HG02798 (cell line): ENCODE data around the gene TRIM3.
A peak's percentile ranks its signal among the peaks of the same experiment; 100 is the strongest.
"Not testable (repeated sequence)": the region's sequence is repeated elsewhere in the genome, so short reads cannot be mapped to it uniquely, and the experiment has no call there.

Experiments used
- ATAC-seq: cut with Tn5 transposase; IDR thresholded peaks from one replicate; pipeline ENCODE4 v1.9.1; 2021; ENCODE audit warnings: mild to moderate bottlenecking; ENCODE audit not compliant: unreplicated experiment, poor library complexity

Gene TRIM3

DNA sequence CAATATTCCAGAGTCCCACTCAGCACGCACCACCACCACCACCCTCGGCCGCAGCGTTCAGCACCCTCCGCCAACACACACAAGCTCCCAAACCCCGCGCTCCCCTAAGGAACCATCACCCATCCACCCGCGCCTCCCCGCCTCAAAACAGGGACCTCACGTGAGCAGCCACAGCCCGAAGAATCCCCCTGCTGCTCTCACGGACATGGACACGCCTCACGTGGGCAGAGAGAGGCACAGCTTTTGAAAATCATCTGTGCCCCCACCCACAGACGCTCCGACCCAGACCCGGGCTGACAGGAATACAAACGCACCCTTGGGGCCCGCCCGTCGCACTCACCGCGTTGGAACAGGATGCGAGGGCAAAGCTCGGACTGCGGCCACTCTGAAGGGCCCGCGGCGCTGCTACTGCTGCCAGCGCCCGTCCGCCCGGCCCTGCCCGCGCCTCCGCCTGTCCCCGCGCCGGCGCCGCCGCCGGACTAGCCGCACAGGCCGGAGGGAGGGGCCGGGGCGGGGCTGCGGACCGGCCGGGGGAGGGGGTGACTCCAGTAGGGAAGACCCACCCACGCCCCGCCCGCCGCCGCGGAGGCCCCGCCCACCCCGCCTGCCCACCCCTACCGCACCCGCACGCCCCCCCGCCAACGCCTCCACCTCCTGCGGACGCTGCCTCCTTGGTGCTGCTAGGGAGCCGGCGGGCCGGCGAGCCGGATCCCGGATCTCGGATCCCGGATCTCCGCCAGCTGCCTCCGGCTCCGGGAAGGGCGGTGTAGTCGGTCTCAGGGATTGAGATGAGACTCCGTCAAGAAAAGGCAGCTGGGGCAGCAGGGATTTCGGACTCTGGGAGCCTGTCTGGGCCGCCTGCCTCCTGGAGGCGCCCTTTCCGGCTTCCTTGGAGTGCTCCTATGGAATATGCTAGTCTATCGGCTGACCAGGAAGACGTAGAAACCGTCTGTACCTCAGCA lies at the start of gene TRIM3:
TSS of gene TRIM3 (minus strand) at position 491 of the 962 bp plus-strand sequence. CDS start 8,246 bp downstream, outside the sequence.
- ATAC-seq: peak; percentile 85

DNA sequence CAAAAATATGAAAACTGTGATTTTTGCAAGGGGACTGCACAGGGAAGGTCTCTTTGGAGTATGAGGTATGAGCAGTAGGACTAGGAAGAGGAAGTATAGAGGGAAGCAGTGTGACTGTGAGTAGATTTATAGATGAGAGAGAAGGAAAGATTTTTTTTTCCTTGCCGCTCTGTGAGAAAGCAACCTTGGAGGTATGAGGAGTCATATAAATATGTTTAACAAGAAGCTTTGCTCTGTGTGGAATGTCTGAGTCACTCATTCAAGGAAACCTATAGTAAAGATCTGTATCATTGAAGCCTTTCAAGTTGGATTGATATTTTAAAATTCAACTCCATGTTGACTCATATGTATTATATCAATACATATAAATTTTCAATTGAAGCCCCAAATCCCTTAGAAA lies 49.5 kb upstream of the TRIM3 start:
- no peak for ATAC-seq

DNA sequence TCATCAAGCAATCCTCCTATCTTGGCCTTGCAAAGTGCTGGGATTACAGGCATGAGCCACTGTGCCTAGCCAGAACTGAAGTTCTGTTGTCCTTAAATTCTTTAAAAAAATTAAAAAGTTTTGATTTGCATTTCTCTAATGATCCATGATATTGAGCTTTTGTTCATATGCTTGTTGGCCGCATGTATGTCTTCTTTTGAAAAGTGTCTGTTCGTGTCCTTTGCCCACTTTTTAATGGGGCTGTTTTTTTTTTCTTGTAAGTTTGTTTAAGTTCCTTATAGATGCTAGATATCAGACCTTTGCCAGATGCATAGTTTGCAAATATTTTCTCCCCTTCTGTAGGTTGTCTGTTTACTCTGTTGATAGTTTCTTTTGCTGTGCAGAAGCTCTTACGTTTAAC lies 48.2 kb upstream of the TRIM3 start:
- not testable (repeated sequence) for ATAC-seq

DNA sequence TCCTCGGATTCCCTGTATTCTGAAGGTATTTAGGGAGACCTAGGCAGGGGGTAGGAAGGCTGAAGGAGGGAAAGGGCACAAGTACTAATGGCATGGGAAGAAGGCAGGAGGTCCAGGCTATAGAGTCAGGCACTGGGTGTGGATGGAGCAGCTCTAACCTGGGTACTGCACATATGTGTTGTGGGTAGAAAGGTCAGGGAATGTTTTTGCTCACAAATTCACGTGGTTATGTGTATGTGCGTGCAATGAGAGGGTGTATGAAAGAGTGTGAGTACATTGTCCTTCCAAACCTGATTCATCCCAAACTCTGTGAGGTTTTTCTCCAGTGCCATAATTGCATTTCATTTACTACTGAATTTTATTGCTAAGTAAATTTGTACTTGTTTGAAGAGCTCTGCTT lies 46.5 kb upstream of the TRIM3 start:
- no peak for ATAC-seq

DNA sequence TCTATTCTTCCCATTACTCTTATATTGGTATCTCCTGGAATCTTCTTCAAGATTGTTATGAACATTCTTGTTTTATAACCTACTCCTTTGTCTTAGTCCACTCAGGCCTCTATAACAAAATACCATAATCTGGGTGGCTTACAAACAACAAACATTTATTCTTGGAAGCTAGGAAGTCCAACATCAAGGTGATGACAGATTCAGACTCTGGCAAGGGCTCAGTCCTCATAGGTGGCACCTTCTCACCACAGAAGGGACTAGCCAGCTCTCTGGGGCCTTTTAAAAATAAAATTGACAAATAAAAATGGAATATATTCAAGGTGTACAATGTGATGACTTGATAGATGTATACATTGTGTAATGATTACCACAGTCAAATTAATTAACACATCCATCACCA lies 43.1 kb upstream of the TRIM3 start:
- ATAC-seq: no peak

DNA sequence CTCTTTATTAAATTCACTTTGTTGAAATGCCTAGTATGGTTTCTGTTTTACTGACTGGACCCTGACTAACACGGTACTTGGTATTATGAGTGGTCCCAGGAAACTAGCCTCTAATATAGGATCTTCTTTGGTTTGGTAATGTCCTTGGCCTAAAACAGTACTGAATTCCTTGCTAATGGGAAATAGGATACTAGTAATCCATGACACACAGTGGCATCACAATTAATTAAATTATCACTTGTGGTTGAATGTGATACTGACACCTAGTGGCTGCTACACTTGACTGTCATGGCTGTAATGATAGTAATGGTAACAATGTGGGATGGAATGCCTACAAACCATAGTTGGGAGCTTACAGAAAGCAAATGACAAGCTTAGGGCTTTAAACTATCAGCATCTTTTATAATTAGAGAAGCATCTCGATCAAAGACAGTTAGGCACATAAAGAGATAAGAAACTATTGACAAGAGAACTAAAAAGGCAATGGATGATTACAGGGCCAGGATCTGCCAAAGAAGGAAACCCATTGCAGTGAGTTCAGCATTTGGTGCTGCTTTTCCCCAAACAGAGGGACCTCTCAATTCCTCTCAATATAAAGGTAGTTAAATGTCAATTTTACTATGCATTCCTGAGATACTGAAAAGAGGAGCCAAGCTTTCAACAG lies 32.0 kb upstream of the TRIM3 start:
- ATAC-seq: peak; percentile 60

DNA sequence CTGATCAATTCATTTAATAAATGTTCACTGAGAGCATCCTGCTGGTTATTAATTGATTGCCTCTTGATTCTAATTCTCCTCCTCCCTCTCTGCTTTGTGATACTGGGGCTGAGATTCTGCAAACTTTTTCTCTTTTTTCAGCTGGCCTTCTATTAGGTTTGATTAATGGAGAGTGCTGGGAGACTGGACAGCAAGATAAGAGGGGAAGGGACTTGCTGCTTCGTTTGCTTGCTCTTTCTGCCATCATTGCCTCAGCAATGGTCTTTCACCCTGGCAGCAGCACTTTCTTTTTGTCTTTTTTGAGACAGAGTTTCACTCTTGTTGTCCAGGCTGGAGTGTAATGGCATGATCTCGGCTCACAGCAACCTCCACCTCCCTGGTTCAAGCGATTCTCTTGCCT lies 30.4 kb upstream of the TRIM3 start:
- no peak for ATAC-seq

DNA sequence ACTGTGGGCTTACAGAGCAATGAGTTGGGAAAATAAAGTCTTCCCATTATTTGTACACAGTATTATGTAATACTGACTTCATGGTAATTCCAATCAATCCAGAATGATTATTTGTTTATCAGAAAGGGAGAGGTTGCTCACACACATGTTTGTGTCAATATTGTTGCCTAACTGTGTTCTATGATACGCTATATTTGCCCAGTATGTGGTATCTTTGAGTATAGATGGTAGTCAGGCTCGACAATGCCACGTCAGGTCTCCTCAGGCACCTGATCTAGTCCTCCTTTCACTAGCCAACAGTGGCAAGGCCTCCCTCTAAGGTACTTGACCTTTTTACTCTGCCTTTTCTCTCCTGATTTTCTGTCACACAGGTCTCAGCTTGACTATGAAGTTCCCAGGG lies 28.6 kb upstream of the TRIM3 start:
- ATAC-seq: no peak

DNA sequence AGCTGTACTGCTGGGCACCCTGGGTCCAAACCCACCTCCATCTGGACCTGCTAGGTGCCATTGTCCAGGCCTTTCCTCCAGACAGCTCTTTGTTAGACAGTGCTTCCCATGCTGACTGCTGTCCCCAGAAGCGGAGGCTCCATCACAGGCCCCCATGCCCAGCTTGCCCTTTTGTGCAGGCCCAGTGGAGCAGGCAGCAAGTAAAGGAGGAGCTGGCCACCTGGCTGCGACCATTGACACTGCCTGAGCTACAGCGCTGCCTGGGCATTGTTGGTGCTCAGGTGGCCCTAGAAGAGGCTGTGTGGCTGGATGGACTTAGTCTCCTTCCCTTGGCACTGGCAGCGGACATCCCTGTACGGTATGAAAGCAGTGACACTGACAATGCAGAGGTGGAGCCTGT lies 24.8 kb upstream of the TRIM3 start:
- ATAC-seq: no peak

DNA sequence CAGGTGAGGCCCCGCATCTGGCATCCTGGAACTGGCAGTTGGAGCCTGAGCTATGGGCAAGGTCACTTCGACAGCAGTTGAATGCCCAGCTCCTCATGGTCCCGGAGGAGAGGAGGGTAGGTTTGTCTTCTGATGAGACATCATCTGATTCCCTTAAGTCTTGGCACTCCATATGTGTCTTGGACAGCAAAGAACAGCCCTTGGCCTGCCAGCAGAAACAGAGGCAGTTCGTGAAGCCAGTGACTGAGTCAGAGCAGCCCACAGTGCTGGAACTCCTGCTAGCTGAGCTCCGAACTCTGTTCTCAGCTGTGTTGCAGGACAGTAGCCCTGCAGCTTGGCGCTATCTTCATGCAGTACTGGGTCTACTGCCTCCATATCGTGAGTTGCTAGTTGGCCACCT lies 24.4 kb upstream of the TRIM3 start:
- no peak for ATAC-seq

DNA sequence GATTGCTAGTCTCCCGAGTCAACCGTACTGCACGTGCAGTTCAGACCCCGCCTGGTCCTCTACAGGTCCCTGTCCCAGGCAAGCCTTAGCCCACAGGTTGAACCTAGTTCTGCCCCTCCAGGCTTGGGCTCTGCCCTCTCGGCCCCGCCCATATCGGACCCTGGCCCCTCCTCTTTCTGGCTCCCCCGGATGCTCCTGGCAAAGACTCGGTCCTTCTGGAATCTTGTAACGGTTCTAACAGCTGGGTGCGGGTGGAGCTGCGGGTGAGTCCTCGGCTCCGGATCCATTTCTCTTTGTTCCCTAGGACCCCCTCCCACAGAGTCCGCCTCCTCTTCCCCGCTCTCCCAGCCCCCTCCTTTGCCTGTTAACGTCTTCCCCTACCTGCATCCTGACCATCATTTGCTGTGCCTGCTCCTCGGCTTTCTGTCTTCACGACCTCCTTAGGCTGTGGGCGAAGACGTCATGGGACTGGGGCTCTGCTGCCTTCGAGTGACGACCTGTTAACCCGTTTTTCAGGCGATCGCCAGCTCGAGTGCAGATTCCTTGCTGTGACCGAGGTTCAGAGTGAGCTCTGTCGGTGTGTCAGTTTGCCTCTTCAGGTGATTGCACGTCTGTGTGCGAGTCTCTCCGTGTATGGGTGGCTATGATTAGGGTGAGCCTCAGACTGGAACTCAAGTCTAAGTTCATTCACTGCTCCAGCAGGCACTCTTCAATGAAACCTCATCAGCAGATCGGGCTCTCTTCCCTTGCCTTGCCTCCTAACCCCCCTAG lies 23.5 kb upstream of the TRIM3 start, which contains the start of gene DNHD1:
TSS of gene DNHD1 (plus strand) at position 212 of the 771 bp plus-strand sequence. CDS start 936 bp downstream, outside the sequence.
- no peak for ATAC-seq

DNA sequence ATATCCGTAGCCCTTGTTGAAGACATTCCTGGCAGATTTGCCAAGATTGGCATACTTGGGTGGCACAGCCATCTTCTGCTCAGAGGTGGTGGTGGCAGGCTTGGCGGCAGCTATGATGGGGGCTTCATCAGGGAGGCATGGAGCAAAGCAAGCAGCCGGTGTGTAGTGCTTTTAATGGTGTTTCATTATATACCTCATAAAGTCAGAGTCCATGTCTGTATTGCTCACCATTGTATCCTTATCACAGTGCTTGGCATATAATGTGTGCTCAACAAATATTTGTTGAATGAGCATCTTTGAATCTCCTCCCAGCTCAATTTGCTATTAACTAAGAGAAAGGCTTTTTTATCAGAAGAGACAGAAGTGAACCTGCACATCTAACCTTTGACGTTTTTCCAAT lies 15.6 kb upstream of the TRIM3 start:
- ATAC-seq: no peak

DNA sequence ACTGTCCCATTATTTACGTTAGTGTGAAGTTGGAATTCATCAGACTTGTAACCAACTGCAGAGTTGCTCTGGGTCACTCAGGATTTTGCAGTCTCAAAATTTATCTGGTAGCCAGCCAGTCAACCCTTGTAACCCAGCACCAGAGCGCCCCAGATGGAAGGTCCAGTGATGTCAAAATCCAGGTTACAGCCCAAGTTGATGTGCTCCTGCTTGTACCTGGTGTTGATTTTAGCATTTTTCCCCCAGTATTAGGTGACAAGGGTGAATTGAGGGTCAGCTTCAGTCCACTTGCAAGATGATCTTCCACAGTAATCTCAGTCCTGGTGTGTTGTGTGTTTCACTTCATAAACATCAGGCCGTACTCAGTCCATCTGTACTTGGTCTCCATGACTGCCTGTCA lies 15.1 kb upstream of the TRIM3 start:
- ATAC-seq: no peak

DNA sequence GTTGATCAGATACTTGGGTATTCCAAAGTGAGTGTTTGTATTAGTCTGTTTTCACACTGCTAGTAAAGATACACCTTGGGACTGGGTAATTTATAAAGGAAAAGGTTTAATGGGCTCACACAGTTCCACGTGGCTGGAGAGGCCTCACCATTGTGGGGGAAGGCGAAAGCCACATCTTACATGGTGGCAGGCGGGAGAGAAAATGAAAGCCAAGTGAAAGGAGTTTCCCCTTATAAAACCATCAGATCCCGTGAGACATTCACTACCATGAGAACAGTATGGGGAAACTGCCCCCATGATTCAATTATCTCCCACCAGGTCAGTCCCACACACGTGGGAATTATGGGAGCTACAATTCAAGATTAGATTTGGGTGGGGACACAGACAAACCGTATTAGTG lies 14.6 kb upstream of the TRIM3 start:
- no peak for ATAC-seq

DNA sequence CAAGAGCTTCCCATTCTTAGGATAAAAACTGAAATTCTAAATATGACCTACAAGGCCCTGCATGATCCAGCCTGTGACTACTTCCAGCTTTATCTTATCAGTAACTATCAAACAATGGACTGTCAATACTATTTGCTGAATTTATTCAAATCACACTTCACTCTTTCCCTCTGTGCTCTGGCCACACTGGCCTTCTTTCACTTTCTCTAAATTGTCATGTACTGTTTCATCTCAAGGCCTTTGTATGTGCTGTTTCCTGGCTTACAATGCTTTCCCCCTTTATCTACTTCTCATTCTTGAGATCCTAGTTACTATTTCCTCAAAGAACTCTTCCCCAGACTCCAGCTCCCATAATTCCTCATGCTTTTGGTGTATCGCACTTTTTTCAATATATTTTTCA lies 13.2 kb upstream of the TRIM3 start:
- no peak for ATAC-seq

DNA sequence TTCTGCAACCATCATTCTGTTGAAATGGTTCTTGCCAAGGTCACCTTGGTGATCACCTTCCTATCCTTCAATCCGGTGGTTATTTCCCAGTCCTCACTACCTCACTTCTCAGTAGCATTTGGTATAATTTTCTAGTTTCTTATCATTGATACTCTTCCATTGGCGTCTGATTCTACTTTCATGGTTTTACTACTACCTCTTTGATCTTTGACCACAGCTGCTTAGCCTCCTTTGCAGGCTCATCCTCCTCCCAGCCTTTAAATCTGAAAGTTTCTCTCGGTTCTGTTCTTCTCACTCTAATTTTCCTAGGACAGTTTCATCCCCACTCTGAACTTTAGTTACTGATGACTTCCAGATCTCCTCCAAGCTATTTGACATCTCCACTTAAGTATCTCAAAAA lies 12.5 kb upstream of the TRIM3 start:
- no peak for ATAC-seq

DNA sequence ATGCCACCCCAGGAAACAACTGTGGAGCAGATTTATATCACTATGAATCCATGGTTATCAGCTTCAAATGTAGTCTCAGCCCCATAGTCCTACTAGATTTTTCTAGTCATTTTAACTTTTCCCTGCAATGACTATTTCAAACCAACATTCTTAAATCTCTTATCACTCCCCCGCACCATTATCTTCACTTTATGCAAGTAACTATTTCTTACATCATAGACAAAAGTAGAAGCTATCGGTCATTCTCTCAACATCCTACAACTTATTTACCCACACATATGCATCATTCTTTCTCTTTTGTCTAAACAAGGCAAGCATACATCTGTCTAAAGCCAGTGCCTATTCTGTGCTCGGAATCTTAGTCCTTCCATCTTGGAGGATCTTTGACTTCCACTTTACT lies 11.9 kb upstream of the TRIM3 start:
- ATAC-seq: no peak

DNA sequence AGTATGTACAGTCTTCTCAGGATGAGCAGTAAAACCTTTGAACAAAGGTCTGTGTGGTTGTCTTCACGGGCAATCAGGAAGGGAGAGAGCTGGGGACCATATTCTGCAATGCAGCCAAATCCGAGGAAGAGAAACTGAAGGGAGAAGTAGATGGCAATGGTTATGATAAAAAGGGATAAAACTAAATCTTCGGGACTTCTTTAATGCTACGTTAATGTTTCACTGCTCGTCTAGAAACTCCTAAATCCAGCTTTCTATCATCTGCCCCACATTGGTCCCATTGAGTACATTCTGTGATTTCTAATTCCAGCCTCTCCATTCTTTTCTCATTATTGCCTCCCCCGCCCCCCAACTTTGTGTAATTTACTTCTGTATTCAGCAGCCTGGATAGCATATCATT lies 9.3 kb upstream of the TRIM3 start:
- ATAC-seq: no peak

DNA sequence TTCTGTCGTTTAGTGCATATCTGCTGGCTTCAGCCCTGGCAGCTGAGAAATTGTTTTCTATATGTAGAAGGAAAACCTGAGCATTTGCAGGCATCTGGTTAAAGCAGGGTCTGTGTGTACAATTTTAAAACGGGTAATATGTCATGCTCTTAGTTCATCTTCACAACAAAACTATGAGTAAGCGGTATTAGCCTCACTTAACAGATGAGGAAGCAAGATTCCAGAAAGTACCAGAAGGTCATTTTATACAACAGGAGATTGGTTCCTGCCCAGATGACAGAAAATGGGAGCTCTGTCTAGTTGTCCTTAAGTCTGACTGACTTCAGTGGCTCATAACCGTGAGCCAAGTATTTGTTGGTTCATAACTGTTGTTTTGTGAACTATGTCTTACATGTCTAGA lies 8.7 kb upstream of the TRIM3 start:
- ATAC-seq: no peak

DNA sequence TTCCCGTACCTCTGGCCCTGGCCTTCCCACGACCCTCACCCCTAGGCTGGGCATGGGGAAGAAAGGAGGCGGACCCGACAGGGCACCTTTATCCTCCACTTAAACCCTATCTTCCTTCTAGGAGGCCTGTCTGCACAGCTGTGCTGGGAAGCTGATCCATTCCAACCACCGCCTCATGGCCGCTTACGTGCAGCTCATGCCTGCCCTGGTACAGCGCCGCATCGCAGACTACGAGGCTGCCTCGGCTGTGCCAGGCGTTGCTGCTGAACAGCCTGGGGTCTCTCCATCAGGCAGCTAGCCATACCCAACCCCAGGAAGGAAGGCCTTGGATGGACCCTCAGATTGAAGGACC lies 8.2 kb upstream of the TRIM3 start:
- peak; percentile 0 for ATAC-seq
